ENCODE measurements around the gene GABRD.
A peak's percentile ranks its signal among the peaks of the same experiment; 100 is the strongest.

DNA sequence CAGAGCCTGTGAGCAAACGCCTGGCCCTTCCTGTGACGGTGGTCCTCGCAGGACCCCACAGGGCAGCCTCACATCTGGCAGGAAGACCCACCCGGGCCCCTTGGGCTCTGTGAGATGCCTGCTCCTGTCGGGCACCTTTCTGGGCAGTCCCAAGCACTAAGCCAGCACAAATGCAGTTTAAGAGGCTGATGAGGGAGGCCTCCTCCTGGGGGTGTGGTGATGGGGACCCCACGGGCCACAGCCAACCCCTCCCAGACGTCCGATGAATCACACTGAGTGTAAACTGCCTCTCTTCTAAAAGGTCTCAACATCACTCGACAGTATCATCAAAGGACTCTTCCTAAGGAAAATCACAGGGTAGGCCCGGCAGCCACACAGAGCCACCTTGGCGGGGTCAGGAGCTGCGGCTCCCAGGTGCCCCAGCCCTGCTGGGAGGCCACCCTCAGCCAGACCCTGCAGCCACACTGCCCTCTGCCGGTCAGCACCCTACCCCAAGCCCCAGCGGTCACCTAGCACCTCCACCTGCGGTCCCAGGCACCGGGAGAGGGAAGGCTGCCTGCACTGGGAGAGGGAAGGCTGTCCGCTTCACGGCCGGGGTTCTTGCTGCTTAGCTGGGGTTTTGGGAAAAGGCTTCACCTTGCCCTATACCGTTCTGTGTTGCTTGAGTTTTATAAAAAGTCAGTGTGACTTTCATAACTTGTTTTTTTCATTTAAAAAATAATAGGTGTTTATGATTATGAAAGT is 27.2 kb downstream of the GABRD start:
- TF ChIP-seq, protein P1, sequence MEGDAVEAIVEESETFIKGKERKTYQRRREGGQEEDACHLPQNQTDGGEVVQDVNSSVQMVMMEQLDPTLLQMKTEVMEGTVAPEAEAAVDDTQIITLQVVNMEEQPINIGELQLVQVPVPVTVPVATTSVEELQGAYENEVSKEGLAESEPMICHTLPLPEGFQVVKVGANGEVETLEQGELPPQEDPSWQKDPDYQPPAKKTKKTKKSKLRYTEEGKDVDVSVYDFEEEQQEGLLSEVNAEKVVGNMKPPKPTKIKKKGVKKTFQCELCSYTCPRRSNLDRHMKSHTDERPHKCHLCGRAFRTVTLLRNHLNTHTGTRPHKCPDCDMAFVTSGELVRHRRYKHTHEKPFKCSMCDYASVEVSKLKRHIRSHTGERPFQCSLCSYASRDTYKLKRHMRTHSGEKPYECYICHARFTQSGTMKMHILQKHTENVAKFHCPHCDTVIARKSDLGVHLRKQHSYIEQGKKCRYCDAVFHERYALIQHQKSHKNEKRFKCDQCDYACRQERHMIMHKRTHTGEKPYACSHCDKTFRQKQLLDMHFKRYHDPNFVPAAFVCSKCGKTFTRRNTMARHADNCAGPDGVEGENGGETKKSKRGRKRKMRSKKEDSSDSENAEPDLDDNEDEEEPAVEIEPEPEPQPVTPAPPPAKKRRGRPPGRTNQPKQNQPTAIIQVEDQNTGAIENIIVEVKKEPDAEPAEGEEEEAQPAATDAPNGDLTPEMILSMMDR (IDR thresholded peaks at IDR 0.05), result peak in 1 of 3 experiments; percentile 45
- peak in 1 of 2 donors; percentile 21 for TF ChIP-seq POLR2AphosphoS5 (IDR thresholded peaks at IDR 0.05; ENCODE audit: insufficient read depth in 1 of 2, low read depth in 1 of 2)
- no peak for TF ChIP-seq POLR2A (IDR thresholded peaks at IDR 0.05)

Data from vagina (tissue), 2 donors.